Kidney (tissue), 14 donors: ENCODE data around the gene CACNA1A. TPM values are rescaled to one million over a fixed set of nuclear protein-coding genes. Genes with fewer than 3 reads are reported as not detected.

Source experiments
- DNase-seq, 5 donors: peaks; one replicate each; pipeline ENCODE4 v3.0.0-alpha.2; 2013 to 2020
- FAIRE-seq: peaks from 2 replicates; lab custom pipeline; 2012; peaks lifted over from hg19 to GRCh38; lab: Jason Lieb, UNC
- H3K27ac ChIP-seq, 2 donors: one replicate each; pipeline ENCODE4 v1.7.0; 2013; ENCODE audit warnings: low read depth in 2 of 2, low read length in 2 of 2, inconsistent platforms in 1 of 2
- H3K27me3 ChIP-seq: one replicate; pipeline ENCODE4 v1.7.1; 2013; ENCODE audit warnings: low read length, inconsistent platforms; ENCODE audit not compliant: control insufficient read depth, insufficient read depth
- H3K36me3 ChIP-seq, 3 donors: one replicate each; pipeline versions ENCODE4 v1.7.0 to v1.7.1; 2013; ENCODE audit warnings: low read length in 3 of 3, control low read depth in 1 of 3, inconsistent platforms in 1 of 3; ENCODE audit not compliant: insufficient read depth in 3 of 3, control insufficient read depth in 2 of 3
- H3K4me1 ChIP-seq, 3 donors: one replicate each; pipeline versions ENCODE4 v1.7.0 to v1.7.1; 2013; ENCODE audit warnings: low read length in 3 of 3, inconsistent platforms in 1 of 3, low read depth in 1 of 3; ENCODE audit not compliant: control insufficient read depth in 2 of 3, insufficient read depth in 2 of 3
- H3K4me3 ChIP-seq, 3 donors: one replicate each; pipeline versions ENCODE4 v1.7.0 to v1.8.1; 2013; ENCODE audit warnings: low read length in 3 of 3, control low read depth in 1 of 3, inconsistent platforms in 1 of 3
- H3K9ac ChIP-seq, 3 donors: one replicate each; pipeline versions ENCODE4 v1.7.0 to v1.7.1; 2013; ENCODE audit warnings: low read length in 3 of 3, control low read depth in 1 of 3, inconsistent platforms in 1 of 3
- H3K9me3 ChIP-seq, 3 donors: one replicate each; pipeline versions ENCODE4 v1.7.0 to v1.7.1; 2013; ENCODE audit warnings: low read length in 3 of 3, control low read depth in 1 of 3, inconsistent platforms in 1 of 3; ENCODE audit not compliant: control insufficient read depth in 2 of 3, insufficient read depth in 1 of 3
- CTCF ChIP-seq: IDR thresholded peaks from 3 replicates; pipeline ENCODE4 v1.5.1; 2012; ENCODE audit warnings: mild to moderate bottlenecking, moderate library complexity, borderline replicate concordance; ENCODE audit not compliant: insufficient read depth; ENCODE audit errors: extremely low read depth
- intact Hi-C: fragments of 100-400 bp; cut with DNase I; formaldehyde crosslinking; loops from one replicate; pipeline ENCODE4 v1.11.1; 2022
- polyA plus RNA-seq: library from polyadenylated mRNA; stranded (reverse); fragments of 350-450 nt; fragmentation: Illumina TruSeq; extraction: RNeasy Lipid Tissue Mini Kit (QIAGEN cat#74804); gene quantifications from one replicate; pipeline ENCODE4 v1.2.3, GENCODE V29; 2014; ENCODE audit warnings: low read depth, low replicate concordance; ENCODE audit not compliant: insufficient read depth
- total RNA-seq: library from RNA; stranded (reverse); fragmentation: NEBNext Ultra II Directional; extraction: Animal tissue kit (Norgen Biotek cat#: 25700); gene quantifications from one replicate; pipeline ENCODE4 v1.2.1, GENCODE V29; 2021
- donor health status: control.
- donor health status: control.
- donor health status: control.
- donor health status: control.
- donor health status: control.
- donor health status: DM: yes; HTN: yes; CAD: no.
- donor health status: Normal renal cell carcinoma (clear cell type).

CACNA1A gene
- total and polyA plus RNA-seq, 2 donors from 2014 or later: 0.30 to 1.7 TPM

GRCh38 chr19:13478576-13478975 is 27.7 kb downstream of the CACNA1A start:
- DNase-seq (no peak), FAIRE-seq (no peak)
- no peak overlapping the region for H3K9ac ChIP-seq
- TF ChIP-seq CTCF: no peak
- H3K4me1 ChIP-seq: no peaks in the 10 kb centered on the region
- H3K36me3 ChIP-seq: no peaks in the 10 kb centered on the region
- no peak overlapping the region for H3K27ac ChIP-seq
- H3K27me3 ChIP-seq: no peaks in the 10 kb centered on the region
- H3K9me3 ChIP-seq: peaks cover 0 to 14% (median 3%) of the 10 kb centered on the region in 3 donors
- intact Hi-C loops: no loop called here
- no peak overlapping the region for H3K4me3 ChIP-seq

GRCh38 chr19:13476071-13476470 is 30.2 kb downstream of the CACNA1A start:
- Histone ChIP-seq H3K9ac (no peak overlapping the region), H3K27ac (no peak overlapping the region), H3K4me1 (no peaks in the 10 kb centered on the region), H3K9me3 (peaks cover 0 to 14% (median 3%) of the 10 kb centered on the region in 3 donors), H3K36me3 (no peaks in the 10 kb centered on the region), H3K27me3 (no peaks in the 10 kb centered on the region), H3K4me3 (no peak overlapping the region)
- DNase-seq (no peak), FAIRE-seq (no peak)
- intact Hi-C loops: no loop called here
- no peak for TF ChIP-seq CTCF

DNA sequence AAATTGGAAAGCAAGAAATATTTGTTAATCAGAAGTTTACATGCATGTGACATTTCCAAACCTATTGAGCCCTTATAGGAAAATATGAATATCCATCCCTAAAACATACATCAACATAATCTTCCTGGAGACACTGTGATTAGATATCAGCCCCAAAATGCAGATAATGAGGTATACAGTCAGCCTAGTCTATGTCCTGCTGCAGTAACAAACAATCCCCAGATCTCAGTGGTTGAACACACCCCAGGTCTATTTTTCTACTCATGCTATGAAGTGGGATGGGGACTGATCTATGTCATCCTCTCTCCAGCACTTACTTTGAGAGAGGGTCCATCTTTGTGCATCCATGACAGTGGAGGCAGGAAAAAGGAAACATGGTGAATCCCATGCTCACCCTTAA is 31.2 kb downstream of the CACNA1A start:
- Histone ChIP-seq H3K9ac (no peak overlapping the region), H3K9me3 (peaks cover 0 to 14% (median 3%) of the 10 kb centered on the region in 3 donors)

More for the DNA sequence above, 31.2 kb downstream of the CACNA1A start:
- Histone ChIP-seq H3K27me3 (no peaks in the 10 kb centered on the region), H3K4me3 (no peak overlapping the region), H3K4me1 (no peaks in the 10 kb centered on the region), H3K27ac (no peak overlapping the region), H3K36me3 (no peaks in the 10 kb centered on the region)
- TF ChIP-seq CTCF: no peak
- intact Hi-C loops: no loop called here
- no peak for FAIRE-seq
- no peak for DNase-seq
